ENCODE measurements around the gene COL7A1. TPM values are rescaled to one million over a fixed set of nuclear protein-coding genes. Genes with fewer than 3 reads are reported as not detected.
A peak's percentile ranks its signal among the peaks of the same experiment; 100 is the strongest.

Gene COL7A1
- total RNA-seq, 1 experiment from 2014 or later, result 40.0 TPM

DNA sequence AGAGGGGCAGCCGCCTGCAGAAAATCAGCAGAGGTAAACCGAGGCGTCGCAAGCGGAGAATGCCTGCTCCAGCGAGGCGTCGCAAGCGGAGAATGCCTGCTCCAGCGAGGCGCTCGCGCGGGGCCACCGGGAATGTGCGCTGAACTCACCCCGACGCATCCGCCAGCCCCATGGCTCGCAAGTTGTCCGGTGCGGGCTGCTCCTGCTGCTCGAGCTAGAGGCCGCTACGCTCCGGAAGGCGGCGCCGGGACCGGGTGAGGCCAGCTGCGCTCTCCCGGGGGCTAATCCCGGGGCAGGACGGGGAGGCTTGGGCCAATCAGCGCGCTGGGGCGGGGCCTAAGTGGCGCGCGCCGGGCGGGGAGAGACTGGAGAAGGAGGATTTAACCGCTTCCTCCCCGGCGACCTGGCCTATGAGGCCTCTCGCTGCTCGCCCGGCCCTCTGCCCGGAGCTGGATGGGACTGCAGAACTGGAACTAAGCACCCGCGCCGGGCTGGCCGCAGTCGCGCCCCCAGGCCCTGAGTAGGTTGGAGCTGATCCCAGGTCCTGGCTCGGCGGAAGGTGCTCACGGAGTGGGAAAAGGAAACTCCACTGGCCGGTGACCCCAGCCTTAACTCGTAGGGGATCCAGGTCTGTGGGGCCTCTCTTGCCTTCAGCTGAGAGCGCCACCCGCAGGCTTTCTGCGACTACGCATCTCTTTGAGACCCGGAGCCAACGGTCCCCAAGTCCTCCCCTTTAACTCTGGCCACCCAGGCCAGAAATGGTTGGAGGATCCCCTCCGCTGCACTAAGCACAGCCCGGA, 40.3 kb upstream of the COL7A1 start, which contains the start of gene SLC26A6:
SLC26A6 (minus strand) TSS at position 240 of the 800 bp plus-strand sequence; CDS start at position 172, 68 bp downstream.
- CTCF ChIA-PET, result interaction anchor here (0.6 to 0.9 kb wide), 3 partner anchors 9 to 76 kb away, joined by 3 read pairs; no protein-coding TSS in a partner anchor
- ATAC-seq (peak; percentile 97), DNase-seq (ENCODE audit: low read depth, low spot score) (peak; percentile 56)
- no peaks in the 10 kb centered on the region for H3K27me3 ChIP-seq (ENCODE audit: control insufficient read depth, insufficient read depth, low read length)
- intact Hi-C loops (cut with micrococcal nuclease; ENCODE audit: unreplicated experiment), result no loop called here
- no peaks in the 10 kb centered on the region for H3K9me3 ChIP-seq (ENCODE audit: control insufficient read depth, insufficient read depth, low read depth, low read length)
- peaks cover 2% of the 10 kb centered on the region for H3K36me3 ChIP-seq (ENCODE audit: control insufficient read depth, insufficient read depth, low read length)
- in situ Hi-C loops (cut with HindIII; ENCODE audit: low pct_unique_long_range_greater_than_20kb, low sequenced_read_pairs), result no loop called here
- peaks cover 18% of the 10 kb centered on the region for H3K4me1 ChIP-seq (ENCODE audit: control insufficient read depth, insufficient read depth, low read length)
- POLR2A ChIA-PET, result no interaction called here
- peak within 1 kb of the TSS; percentile 87 for H3K27ac ChIP-seq (ENCODE audit: low read length)
- H3K4me3 ChIP-seq (ENCODE audit: low read depth in 2 of 2, low read length in 2 of 2), result peak within 1 kb of the TSS; percentile 74 to 85
- no TSS peak for BruUV-seq (replicated peaks)
- TF ChIP-seq, protein P1, sequence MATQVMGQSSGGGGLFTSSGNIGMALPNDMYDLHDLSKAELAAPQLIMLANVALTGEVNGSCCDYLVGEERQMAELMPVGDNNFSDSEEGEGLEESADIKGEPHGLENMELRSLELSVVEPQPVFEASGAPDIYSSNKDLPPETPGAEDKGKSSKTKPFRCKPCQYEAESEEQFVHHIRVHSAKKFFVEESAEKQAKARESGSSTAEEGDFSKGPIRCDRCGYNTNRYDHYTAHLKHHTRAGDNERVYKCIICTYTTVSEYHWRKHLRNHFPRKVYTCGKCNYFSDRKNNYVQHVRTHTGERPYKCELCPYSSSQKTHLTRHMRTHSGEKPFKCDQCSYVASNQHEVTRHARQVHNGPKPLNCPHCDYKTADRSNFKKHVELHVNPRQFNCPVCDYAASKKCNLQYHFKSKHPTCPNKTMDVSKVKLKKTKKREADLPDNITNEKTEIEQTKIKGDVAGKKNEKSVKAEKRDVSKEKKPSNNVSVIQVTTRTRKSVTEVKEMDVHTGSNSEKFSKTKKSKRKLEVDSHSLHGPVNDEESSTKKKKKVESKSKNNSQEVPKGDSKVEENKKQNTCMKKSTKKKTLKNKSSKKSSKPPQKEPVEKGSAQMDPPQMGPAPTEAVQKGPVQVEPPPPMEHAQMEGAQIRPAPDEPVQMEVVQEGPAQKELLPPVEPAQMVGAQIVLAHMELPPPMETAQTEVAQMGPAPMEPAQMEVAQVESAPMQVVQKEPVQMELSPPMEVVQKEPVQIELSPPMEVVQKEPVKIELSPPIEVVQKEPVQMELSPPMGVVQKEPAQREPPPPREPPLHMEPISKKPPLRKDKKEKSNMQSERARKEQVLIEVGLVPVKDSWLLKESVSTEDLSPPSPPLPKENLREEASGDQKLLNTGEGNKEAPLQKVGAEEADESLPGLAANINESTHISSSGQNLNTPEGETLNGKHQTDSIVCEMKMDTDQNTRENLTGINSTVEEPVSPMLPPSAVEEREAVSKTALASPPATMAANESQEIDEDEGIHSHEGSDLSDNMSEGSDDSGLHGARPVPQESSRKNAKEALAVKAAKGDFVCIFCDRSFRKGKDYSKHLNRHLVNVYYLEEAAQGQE (IDR thresholded peaks at IDR 0.05; ENCODE audit: insufficient read depth in 1 of 2, low read depth in 2 of 2, low read length in 1 of 2), result no peak
- TF ChIP-seq SIN3A (IDR thresholded peaks at IDR 0.05; ENCODE audit: borderline replicate concordance, insufficient read depth, low read depth, low read length) (peak; percentile 54; the same call in 1 of the 2 replicates), POLR2AphosphoS5 (IDR thresholded peaks at IDR 0.05; ENCODE audit: low read depth, low read length) (peak; percentile 44), CTCF (IDR thresholded peaks at IDR 0.05) (peak; percentile 78), TCF7L2 (IDR thresholded peaks at IDR 0.05; ENCODE audit: low read depth, low read length) (no peak)

DNA sequence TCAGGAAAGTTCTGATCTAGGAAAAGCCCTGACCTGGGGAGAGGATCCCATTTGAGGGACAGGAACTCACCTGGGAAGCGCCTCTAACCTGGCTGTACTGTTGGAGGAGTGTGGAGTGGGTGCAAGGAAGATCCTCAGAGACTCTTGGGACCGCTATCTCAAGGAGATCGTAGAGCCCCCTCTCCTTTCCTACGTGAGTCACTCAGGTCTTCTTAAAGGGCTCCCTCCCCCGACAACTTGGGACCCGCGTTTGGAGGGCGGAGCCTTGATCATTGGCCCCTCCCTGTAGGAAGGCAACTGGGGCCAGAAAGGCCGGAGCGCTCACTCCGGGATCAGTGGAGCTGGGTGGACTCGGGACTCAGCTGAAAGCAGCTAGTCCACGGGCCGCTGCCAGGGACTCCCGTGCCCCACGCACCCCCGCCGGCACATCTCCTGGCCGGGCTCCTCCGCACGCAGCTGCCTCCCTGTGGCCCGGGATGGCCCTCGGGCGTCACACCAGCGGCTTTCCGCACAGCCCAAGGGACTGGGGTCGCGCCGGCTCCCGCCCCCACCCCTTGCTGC, 39.6 kb upstream of the COL7A1 start:
- no TSS peak for BruUV-seq (replicated peaks)
- CTCF ChIA-PET, result interaction anchor here (0.6 to 0.7 kb wide), 2 partner anchors 15 to 75 kb away, joined by 3 read pairs; no protein-coding TSS in a partner anchor
- in situ Hi-C loops (cut with HindIII; ENCODE audit: low pct_unique_long_range_greater_than_20kb, low sequenced_read_pairs), result no loop called here

More for the DNA sequence above, 39.6 kb upstream of the COL7A1 start:
- Histone ChIP-seq H3K36me3 (ENCODE audit: control insufficient read depth, insufficient read depth, low read length) (peaks cover 2% of the 10 kb centered on the region), H3K27ac (ENCODE audit: low read length) (peak overlapping the region; percentile 77), H3K4me3 (ENCODE audit: low read depth in 2 of 2, low read length in 2 of 2) (peak overlapping the region; percentile 74 to 85), H3K4me1 (ENCODE audit: control insufficient read depth, insufficient read depth, low read length) (peaks cover 18% of the 10 kb centered on the region), H3K9me3 (ENCODE audit: control insufficient read depth, insufficient read depth, low read depth, low read length) (no peaks in the 10 kb centered on the region), H3K27me3 (ENCODE audit: control insufficient read depth, insufficient read depth, low read length) (no peaks in the 10 kb centered on the region)
- DNase-seq (ENCODE audit: low read depth, low spot score) (no peak), ATAC-seq (peak; percentile 64)
- TF ChIP-seq POLR2AphosphoS5 (IDR thresholded peaks at IDR 0.05; ENCODE audit: low read depth, low read length) (no peak), SIN3A (IDR thresholded peaks at IDR 0.05; ENCODE audit: borderline replicate concordance, insufficient read depth, low read depth, low read length) (no peak), CTCF (IDR thresholded peaks at IDR 0.05) (no peak), TCF7L2 (IDR thresholded peaks at IDR 0.05; ENCODE audit: low read depth, low read length) (no peak)
- TF ChIP-seq, protein P1 (IDR thresholded peaks at IDR 0.05; ENCODE audit: insufficient read depth in 1 of 2, low read depth in 2 of 2, low read length in 1 of 2), result no peak
- POLR2A ChIA-PET, result no interaction called here
- intact Hi-C loops (cut with micrococcal nuclease; ENCODE audit: unreplicated experiment), result no loop called here
